Duodenal mucosa (tissue), 2 donors: ENCODE data around the gene SYNDIG1L.

Experiments
- H3K27ac ChIP-seq: one replicate; pipeline ENCODE4 v1.7.0; 2013; ENCODE audit warnings: low read depth, low read length
- H3K27me3 ChIP-seq, 2 donors: one replicate each; pipeline ENCODE4 v1.7.0; 2013; ENCODE audit warnings: low read length in 2 of 2, control low read depth in 1 of 2; ENCODE audit not compliant: insufficient read depth in 2 of 2, control insufficient read depth in 1 of 2
- H3K36me3 ChIP-seq, 2 donors: one replicate each; pipeline ENCODE4 v1.7.0; 2013; ENCODE audit warnings: low read length in 2 of 2, control low read depth in 1 of 2; ENCODE audit not compliant: insufficient read depth in 2 of 2, control insufficient read depth in 1 of 2
- H3K4me1 ChIP-seq, 2 donors: one replicate each; pipeline ENCODE4 v1.7.0; 2013; ENCODE audit warnings: low read length in 2 of 2, control low read depth in 1 of 2; ENCODE audit not compliant: insufficient read depth in 2 of 2, control insufficient read depth in 1 of 2
- H3K4me3 ChIP-seq, 2 donors: one replicate each; pipeline ENCODE4 v1.7.0; 2013; ENCODE audit warnings: low read length in 2 of 2, low read depth in 1 of 2
- H3K9ac ChIP-seq, 2 donors: one replicate each; pipeline ENCODE4 v1.7.0; 2013; ENCODE audit warnings: low read length in 2 of 2, low read depth in 1 of 2
- H3K9me3 ChIP-seq, 2 donors: one replicate each; pipeline ENCODE4 v1.7.0; 2013; ENCODE audit warnings: low read length in 2 of 2, control low read depth in 1 of 2; ENCODE audit not compliant: control insufficient read depth in 1 of 2

Gene SYNDIG1L

DNA sequence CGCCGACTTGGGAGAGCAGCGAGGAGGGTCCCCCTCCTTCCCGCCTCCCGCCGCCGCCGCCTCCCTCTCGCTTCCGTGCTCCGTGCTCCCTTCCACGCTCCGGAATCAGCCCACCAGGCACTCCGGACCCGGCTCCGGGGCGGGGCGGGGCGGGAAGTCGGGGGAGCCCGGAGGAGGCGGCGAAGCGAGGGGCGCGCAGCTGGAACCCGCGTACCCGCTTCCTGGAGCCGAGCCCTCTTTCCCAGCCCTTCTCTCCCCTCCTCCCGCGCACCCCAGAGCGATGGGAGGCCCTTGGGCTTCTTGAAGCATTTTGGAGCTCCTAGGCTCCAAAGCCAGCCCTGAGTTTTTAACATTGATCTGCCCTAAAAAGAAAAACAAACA lies at the start of gene SYNDIG1L:
SYNDIG1L (minus strand) TSS at position 9 of the 381 bp plus-strand sequence. CDS start 16,466 bp downstream, outside the sequence.
- Histone ChIP-seq H3K27ac (no peak within 1 kb of the TSS), H3K9ac (no peak within 1 kb of the TSS), H3K27me3 (peaks cover 19 to 31% of the 10 kb centered on the region in 2 donors), H3K9me3 (no peaks in the 10 kb centered on the region), H3K4me3 (no peak within 1 kb of the TSS), H3K4me1 (no peaks in the 10 kb centered on the region), H3K36me3 (no peaks in the 10 kb centered on the region)

DNA sequence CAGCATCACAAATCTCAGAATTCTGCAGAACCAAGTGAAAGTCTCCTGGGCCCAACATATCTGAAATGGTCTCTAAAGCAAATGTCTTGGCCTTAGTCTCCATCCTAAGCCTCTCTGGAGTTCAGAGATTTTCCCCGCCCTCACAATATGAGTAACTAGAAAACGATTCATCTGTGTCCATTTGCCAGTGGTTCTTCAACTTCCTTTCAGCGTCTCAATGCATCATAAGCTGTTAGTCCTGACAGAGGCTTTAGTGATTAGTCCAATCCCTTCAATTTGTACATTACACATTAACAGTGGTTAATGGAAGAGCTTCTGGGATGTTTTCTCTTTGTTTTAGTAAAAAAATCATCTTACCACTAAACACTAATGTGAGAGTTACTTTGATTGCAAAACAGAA lies 49.7 kb upstream of the SYNDIG1L start:
- H3K36me3 ChIP-seq, result peaks cover 6 to 31% of the 10 kb centered on the region in 2 donors
- H3K27ac ChIP-seq, result no peak overlapping the region
- no peak overlapping the region for H3K9ac ChIP-seq
- no peaks in the 10 kb centered on the region for H3K9me3 ChIP-seq
- H3K4me1 ChIP-seq, result no peaks in the 10 kb centered on the region
- no peaks in the 10 kb centered on the region for H3K27me3 ChIP-seq
- H3K4me3 ChIP-seq, result no peak overlapping the region

- Histone ChIP-seq H3K9me3 (no peaks in the 10 kb centered on the region), H3K27ac (no peak overlapping the region), H3K27me3 (no peaks in the 10 kb centered on the region), H3K36me3 (peaks cover 0 to 28% of the 10 kb centered on the region in 2 donors), H3K9ac (no peak overlapping the region), H3K4me1 (no peaks in the 10 kb centered on the region), H3K4me3 (no peak overlapping the region)
These were observed 48.4 kb upstream of the SYNDIG1L start for GRCh38 chr14:74474376-74474775.

GRCh38 chr14:74472601-74473000 lies 46.6 kb upstream of the SYNDIG1L start:
- no peaks in the 10 kb centered on the region for H3K9me3 ChIP-seq
- H3K4me1 ChIP-seq, result no peaks in the 10 kb centered on the region
- no peak overlapping the region for H3K4me3 ChIP-seq
- no peaks in the 10 kb centered on the region for H3K27me3 ChIP-seq
- peaks cover 0 to 18% of the 10 kb centered on the region in 2 donors for H3K36me3 ChIP-seq
- H3K9ac ChIP-seq, result no peak overlapping the region
- no peak overlapping the region for H3K27ac ChIP-seq

DNA sequence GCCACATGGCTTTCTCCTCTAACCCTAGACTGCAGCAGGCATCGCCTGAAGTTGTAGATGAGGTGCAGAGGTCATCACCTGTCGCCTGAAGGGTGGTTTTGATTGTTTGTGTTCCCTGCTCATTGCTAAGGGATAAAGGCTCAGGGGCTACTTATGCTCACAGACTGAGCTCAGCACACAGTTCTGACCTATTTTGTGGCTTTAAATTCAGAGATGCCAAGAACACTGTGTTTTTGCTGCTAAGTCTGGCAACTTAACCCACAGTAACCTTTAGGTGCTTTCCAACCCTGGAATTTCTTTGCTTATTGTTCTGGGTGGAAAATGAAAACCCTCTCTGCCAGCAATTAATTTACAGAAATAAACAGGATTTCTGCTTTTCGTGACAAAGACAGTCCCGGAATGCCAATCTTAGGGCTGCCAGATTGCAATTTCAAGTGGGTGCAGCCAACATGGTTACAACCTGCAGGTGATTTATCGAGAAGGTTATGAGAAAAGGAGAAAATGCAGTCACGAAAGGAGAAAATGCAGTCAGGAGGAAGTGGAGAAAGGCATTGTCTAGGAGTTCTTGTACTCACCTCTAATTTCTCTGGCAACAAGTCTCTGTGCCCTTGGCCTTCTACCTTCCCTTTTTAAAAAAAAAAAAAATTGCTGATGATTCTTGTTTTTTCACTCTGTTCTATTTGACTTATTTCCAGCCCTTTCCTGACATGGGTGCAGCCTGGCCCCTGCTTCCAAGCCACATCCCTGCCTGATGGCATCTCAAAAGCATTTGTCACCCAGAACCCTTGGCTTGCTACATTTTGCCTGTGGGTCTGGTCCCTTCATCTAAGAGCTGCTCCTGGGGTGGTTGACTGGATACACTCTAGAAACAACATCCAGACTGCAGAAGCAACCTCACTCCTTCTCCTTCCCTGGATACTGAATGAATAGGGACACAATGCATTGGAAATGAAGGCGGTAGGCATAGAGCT lies 43.8 kb upstream of the SYNDIG1L start:
- Histone ChIP-seq H3K36me3 (peaks cover 0 to 7% of the 10 kb centered on the region in 2 donors), H3K9ac (no peak overlapping the region), H3K27me3 (no peaks in the 10 kb centered on the region), H3K9me3 (no peaks in the 10 kb centered on the region), H3K4me3 (no peak overlapping the region), H3K4me1 (no peaks in the 10 kb centered on the region), H3K27ac (no peak overlapping the region)

DNA sequence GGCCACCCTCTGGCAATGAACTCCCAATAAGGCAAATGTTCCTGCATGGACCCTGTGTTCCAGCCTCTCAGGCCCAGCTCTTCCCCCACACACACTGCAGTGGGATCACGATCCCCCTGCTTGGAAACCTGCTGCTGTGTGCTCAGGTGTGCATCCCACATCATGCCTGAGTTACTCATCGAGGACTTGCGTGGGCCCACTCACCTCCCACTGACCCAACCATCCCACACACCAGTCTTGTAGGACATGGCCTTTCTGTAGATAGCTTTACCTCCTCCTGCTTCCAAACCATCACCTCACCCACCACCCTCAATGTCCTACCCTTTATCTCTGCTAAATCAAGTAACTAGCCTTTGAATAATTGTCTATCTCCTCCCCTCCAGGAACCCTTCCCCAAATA lies 42.5 kb upstream of the SYNDIG1L start:
- H3K9ac ChIP-seq, result no peak overlapping the region
- H3K27me3 ChIP-seq, result no peaks in the 10 kb centered on the region
- no peaks in the 10 kb centered on the region for H3K4me1 ChIP-seq
- no peaks in the 10 kb centered on the region for H3K9me3 ChIP-seq
- H3K4me3 ChIP-seq, result no peak overlapping the region
- no peak overlapping the region for H3K27ac ChIP-seq
- peaks cover 0 to 6% of the 10 kb centered on the region in 2 donors for H3K36me3 ChIP-seq

- H3K9me3 ChIP-seq, result no peaks in the 10 kb centered on the region
- no peak overlapping the region for H3K4me3 ChIP-seq
- H3K9ac ChIP-seq, result no peak overlapping the region
- H3K27me3 ChIP-seq, result no peaks in the 10 kb centered on the region
- no peaks in the 10 kb centered on the region for H3K36me3 ChIP-seq
- H3K4me1 ChIP-seq, result no peaks in the 10 kb centered on the region
- no peak overlapping the region for H3K27ac ChIP-seq
These were observed 39.3 kb upstream of the SYNDIG1L start for GRCh38 chr14:74465335-74465734.

DNA sequence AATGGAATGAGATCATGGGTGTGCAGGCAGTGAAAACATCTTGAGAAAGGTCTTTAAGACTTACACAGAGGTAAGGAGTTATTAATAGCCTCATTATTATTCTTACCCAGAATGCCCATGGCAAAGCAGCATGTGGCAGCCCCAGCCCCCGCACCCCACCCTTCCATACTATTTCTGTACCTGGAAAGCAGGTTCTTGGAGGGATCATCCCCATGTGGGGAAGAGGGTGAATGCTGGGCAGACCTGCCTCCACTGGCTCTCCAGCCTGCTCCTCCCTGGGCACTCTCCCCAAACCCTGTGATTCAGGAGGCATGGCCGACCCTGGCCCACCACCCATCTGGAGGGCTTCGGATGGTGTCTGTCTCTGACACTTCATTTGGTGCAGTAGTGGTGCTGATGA lies 38.8 kb upstream of the SYNDIG1L start:
- no peaks in the 10 kb centered on the region for H3K9me3 ChIP-seq
- no peak overlapping the region for H3K9ac ChIP-seq
- H3K36me3 ChIP-seq, result no peaks in the 10 kb centered on the region
- no peak overlapping the region for H3K4me3 ChIP-seq
- no peaks in the 10 kb centered on the region for H3K27me3 ChIP-seq
- no peaks in the 10 kb centered on the region for H3K4me1 ChIP-seq
- H3K27ac ChIP-seq, result no peak overlapping the region

- Histone ChIP-seq H3K9ac (no peak overlapping the region), H3K4me3 (no peak overlapping the region), H3K36me3 (no peaks in the 10 kb centered on the region), H3K9me3 (no peaks in the 10 kb centered on the region), H3K4me1 (no peaks in the 10 kb centered on the region), H3K27ac (no peak overlapping the region), H3K27me3 (no peaks in the 10 kb centered on the region)
These were observed 37.7 kb upstream of the SYNDIG1L start for GRCh38 chr14:74463697-74464096.

DNA sequence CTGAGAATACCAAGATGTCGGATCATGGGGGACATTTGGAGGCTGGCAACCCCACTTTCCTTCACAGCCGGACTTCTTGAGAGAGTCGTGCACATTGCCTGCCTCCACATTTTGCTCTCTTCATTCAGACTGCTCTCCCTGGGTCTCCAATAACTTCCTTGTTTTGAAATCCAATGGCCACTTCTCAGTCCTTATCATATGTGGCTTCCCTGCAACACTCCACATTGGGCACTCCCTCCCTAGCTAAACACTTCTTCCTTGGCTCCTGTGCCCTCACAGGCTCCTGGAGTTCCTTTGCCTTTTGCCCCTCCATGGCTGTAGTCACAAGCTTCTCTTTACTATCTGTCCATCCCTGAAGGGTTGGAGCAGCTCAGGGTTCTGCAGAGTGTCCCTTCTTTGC lies 37.0 kb upstream of the SYNDIG1L start:
- Histone ChIP-seq H3K36me3 (no peaks in the 10 kb centered on the region), H3K27me3 (no peaks in the 10 kb centered on the region), H3K27ac (no peak overlapping the region), H3K9ac (no peak overlapping the region), H3K4me1 (no peaks in the 10 kb centered on the region), H3K4me3 (no peak overlapping the region), H3K9me3 (no peaks in the 10 kb centered on the region)
